Fibroblast of the aortic adventitia (primary cell): ENCODE measurements around the gene C1QTNF4. TPM values are rescaled to one million over a fixed set of nuclear protein-coding genes. Genes with fewer than 3 reads are reported as not detected.

Experiments used
- DNase-seq: peaks from one replicate; pipeline ENCODE4 v3.0.0-alpha.2; 2010; ENCODE audit warnings: low read depth
- H3K4me3 ChIP-seq: 2 replicates; pipeline ENCODE4 v1.5.1; 2011; ENCODE audit warnings: low read depth, mild to moderate bottlenecking, control low read depth, low read length, moderate library complexity
- total RNA-seq: library from RNA; depleted of rRNA; stranded (reverse); fragments of >200 nt; gene quantifications from 2 replicates; pipeline ENCODE4 v1.2.3, GENCODE V29; 2012; ENCODE audit warnings: low replicate concordance
- TF ChIP-seq, protein P1 (sequence below): IDR thresholded peaks from 2 replicates; pipeline ENCODE4 v1.5.1; 2011; ENCODE audit warnings: mild to moderate bottlenecking, low read length, control low read depth, inconsistent platforms; ENCODE audit not compliant: insufficient read depth

Gene C1QTNF4
- total RNA-seq, 1 donor: not detected

DNA sequence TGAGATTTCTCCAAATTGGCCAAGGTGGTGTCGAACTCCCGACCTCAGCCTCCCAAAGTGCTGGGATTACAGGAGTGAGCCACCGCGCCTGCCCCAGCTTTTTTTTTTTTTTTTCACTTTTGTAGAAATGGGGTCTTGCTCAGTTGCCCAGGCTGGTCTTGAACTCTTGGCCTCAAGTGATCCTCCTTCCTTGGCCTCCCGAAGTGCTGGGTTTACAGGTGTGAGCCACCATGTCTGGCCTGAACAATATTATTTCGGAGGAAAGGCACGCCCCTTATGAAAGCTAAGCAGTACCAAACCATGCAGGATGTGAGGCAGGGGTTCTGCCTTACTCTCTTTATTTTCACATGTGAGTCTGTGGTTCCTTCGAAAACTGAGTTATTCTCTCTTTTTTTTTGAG lies 32.0 kb upstream of the C1QTNF4 start:
- no peak overlapping the region for H3K4me3 ChIP-seq
- DNase-seq: no peak
- TF ChIP-seq, protein P1, sequence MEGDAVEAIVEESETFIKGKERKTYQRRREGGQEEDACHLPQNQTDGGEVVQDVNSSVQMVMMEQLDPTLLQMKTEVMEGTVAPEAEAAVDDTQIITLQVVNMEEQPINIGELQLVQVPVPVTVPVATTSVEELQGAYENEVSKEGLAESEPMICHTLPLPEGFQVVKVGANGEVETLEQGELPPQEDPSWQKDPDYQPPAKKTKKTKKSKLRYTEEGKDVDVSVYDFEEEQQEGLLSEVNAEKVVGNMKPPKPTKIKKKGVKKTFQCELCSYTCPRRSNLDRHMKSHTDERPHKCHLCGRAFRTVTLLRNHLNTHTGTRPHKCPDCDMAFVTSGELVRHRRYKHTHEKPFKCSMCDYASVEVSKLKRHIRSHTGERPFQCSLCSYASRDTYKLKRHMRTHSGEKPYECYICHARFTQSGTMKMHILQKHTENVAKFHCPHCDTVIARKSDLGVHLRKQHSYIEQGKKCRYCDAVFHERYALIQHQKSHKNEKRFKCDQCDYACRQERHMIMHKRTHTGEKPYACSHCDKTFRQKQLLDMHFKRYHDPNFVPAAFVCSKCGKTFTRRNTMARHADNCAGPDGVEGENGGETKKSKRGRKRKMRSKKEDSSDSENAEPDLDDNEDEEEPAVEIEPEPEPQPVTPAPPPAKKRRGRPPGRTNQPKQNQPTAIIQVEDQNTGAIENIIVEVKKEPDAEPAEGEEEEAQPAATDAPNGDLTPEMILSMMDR: no peak

DNA sequence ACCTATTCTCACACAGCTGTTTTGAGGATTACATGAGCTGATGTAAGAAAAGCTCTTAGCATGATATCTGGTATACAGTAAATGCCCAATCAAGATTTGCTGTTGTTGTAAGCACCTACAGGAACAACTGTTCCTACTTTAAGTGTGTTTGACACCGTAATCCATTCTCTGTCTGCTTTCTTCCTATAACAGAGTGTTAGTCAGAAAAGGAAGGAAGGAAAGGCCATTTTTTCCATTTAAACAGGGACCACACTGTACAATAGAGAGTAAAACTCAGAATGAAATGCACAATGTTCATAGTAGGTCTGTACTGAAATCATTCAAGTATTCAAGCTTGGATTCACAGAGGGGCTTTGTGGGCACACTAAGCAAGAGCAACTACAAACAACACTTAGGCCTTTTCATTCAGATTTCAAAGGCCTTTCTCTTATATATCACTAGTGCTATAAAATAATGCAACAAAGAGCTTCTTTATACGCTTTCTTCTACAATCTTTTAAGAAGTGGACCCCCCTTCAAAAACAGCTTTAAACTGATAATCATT lies 26.7 kb upstream of the C1QTNF4 start:
- no peak for DNase-seq
- no peak overlapping the region for H3K4me3 ChIP-seq
- TF ChIP-seq, protein P1: no peak

DNA sequence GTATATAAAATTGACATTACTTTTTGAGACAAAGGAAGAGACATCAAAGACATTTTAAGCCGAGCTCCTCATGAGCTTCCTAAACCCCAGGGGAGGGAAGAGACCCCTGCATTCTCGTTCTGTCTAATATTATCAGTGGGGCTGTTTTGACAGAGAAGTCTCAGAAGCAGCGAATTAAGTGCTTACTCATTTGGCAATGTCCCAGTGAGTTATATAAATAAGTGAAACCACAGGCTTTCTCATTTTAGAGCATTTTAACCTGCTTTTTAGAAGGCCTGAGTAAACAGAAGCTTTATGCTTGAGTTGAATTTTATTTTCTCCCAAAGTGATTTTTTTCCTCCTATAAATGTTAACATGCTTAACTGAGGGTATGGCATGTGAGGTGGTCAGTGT lies 23.2 kb upstream of the C1QTNF4 start:
- peak; percentile 68 for DNase-seq
- TF ChIP-seq, protein P1: no peak
- H3K4me3 ChIP-seq: no peak overlapping the region

DNA sequence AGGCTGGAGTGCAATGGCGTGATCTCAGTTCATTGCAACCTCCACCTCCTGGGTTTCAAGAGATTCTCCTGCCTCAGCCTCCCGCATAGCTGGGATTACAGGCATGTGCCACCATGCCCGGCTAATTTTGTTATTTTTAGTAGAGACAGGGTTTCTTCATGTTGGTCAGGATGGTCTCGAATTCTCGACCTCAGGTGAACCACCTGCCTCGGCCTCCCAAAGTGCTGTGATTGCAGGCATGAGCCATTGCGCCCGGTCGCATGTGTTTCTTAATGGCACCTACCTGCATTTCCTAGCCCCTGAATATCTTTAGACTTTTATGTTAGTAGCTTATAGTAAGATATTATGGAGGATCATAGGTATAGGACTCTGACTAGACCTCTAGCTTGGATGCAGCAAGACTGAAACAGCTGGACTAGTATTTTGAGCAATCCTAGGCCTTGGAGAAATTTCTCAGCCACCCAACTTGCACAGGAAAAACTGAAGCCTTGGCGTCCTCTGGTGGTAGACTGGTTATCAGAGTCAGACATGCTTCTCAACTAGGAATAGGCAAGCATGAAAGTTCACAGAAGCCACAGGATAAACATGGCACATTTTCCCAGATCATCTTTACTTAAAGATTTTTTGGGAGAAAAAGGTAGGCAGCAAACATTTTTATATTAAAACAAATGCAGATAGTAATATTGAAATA lies 22.7 kb upstream of the C1QTNF4 start:
- H3K4me3 ChIP-seq: no peak overlapping the region
- TF ChIP-seq, protein P1: peak; percentile 99
- DNase-seq: peak; percentile 90

DNA sequence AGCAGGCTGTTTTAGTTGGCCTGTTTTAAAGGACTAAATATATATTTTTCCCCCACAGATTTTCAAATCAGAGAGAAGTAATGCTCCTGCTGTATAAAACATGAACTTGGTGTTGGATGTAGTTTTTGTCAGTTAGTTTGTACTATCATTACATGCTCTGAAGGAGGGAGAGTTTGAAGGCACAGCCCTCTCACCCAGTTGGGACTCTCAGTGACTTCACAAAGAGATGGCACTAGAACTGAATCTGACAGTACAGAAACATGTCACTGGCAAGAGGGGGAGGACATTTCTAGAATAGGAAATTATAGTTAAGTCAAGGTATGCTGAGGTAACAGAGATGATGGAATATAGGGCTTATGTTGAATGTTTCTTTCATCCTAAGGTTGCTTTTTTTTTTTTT lies 21.0 kb upstream of the C1QTNF4 start:
- H3K4me3 ChIP-seq: no peak overlapping the region
- no peak for DNase-seq
- TF ChIP-seq, protein P1: no peak

DNA sequence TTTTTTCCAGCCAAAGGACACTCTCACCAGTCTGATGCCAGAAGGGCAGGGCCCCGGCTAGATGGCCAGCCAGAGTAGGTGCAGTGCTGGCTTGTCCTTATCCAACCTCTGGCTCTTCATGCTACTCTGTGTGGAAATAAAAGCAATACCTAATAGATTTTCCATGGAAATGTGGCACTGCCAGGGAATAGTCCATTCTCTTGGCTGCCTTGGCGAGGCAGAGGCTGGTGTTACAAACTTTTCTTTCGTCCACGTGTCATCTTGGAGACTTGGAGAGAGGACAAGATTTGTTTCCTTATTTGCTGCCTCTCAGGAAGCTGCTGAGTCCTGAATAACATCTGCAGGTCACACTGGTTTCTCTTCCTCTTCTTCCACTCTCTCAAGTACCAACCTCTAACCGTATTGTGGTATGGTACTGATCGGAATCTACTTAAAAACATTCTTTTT lies 17.2 kb upstream of the C1QTNF4 start:
- no peak for DNase-seq
- no peak overlapping the region for H3K4me3 ChIP-seq
- TF ChIP-seq, protein P1: no peak
